ENCODE results near the gene DCPS.
"Not testable (repeated sequence)": the region's sequence is repeated elsewhere in the genome, so short reads cannot be mapped to it uniquely, and the experiment has no call there.

DCPS gene

GRCh38 chr11:126303623-126304456 lies at the start of gene DCPS:
DCPS (plus strand) TSS chr11:126304060; CDS start chr11:126304081, 21 bp downstream.
- H3K36me3 Mint-ChIP-seq (ENCODE audit: insufficient read depth) = peaks cover 15% of the 10 kb centered on the region
- peak within 1 kb of the TSS; percentile 98 for H3K27ac Mint-ChIP-seq (ENCODE audit: low read depth)
- peak within 1 kb of the TSS; percentile 98 for H3K4me3 Mint-ChIP-seq
- no peaks in the 10 kb centered on the region for H3K9me3 Mint-ChIP-seq
- peaks cover 31% of the 10 kb centered on the region for H3K4me1 Mint-ChIP-seq
- ATAC-seq (replicated peaks; ENCODE audit: extremely low read depth, poor library complexity, severe bottlenecking) (peak; percentile 96), DNase-seq (ENCODE audit: low spot score in 2 of 2) (peak; percentile 76 to 77)
- no peaks in the 10 kb centered on the region for H3K27me3 Mint-ChIP-seq

- H3K9me3 Mint-ChIP-seq = no peaks in the 10 kb centered on the region
- peaks cover 15% of the 10 kb centered on the region for H3K36me3 Mint-ChIP-seq (ENCODE audit: insufficient read depth)
- no peaks in the 10 kb centered on the region for H3K4me1 Mint-ChIP-seq
These were observed 49.0 kb upstream of the DCPS start for GRCh38 chr11:126254819-126255218.

GRCh38 chr11:126255507-126255906 lies 48.4 kb upstream of the DCPS start:
- H3K4me3 Mint-ChIP-seq = not testable (repeated sequence)

More at GRCh38 chr11:126254819-126255218, 49.0 kb upstream of the DCPS start:
- ATAC-seq (replicated peaks; ENCODE audit: extremely low read depth, poor library complexity, severe bottlenecking) = no peak
- Mint-ChIP-seq H3K4me3 (no peak overlapping the region), H3K27ac (ENCODE audit: low read depth) (no peak overlapping the region), H3K27me3 (no peaks in the 10 kb centered on the region)
- DNase-seq (ENCODE audit: low spot score in 2 of 2) = no peak

GRCh38 chr11:126256216-126256615 lies 47.6 kb upstream of the DCPS start:
- H3K27me3 Mint-ChIP-seq = no peaks in the 10 kb centered on the region
- DNase-seq (ENCODE audit: low spot score in 2 of 2) = no peak
- no peak overlapping the region for H3K4me3 Mint-ChIP-seq
- peaks cover 19% of the 10 kb centered on the region for H3K36me3 Mint-ChIP-seq (ENCODE audit: insufficient read depth)
- H3K27ac Mint-ChIP-seq (ENCODE audit: low read depth) = peak overlapping the region; percentile 19
- ATAC-seq (replicated peaks; ENCODE audit: extremely low read depth, poor library complexity, severe bottlenecking) = no peak
- H3K4me1 Mint-ChIP-seq = no peaks in the 10 kb centered on the region
- H3K9me3 Mint-ChIP-seq = no peaks in the 10 kb centered on the region

More at GRCh38 chr11:126255507-126255906, 48.4 kb upstream of the DCPS start:
- peaks cover 18% of the 10 kb centered on the region for H3K36me3 Mint-ChIP-seq (ENCODE audit: insufficient read depth)
- H3K27ac Mint-ChIP-seq (ENCODE audit: low read depth); H3K27me3 Mint-ChIP-seq; H3K4me1 Mint-ChIP-seq; DNase-seq (ENCODE audit: low spot score in 2 of 2); ATAC-seq (replicated peaks; ENCODE audit: extremely low read depth, poor library complexity, severe bottlenecking); H3K9me3 Mint-ChIP-seq: not testable (repeated sequence)

- Mint-ChIP-seq H3K4me3 (no peak overlapping the region), H3K9me3 (no peaks in the 10 kb centered on the region), H3K4me1 (no peaks in the 10 kb centered on the region), H3K36me3 (ENCODE audit: insufficient read depth) (peaks cover 18% of the 10 kb centered on the region), H3K27ac (ENCODE audit: low read depth) (no peak overlapping the region), H3K27me3 (no peaks in the 10 kb centered on the region)
- no peak for DNase-seq (ENCODE audit: low spot score in 2 of 2)
- ATAC-seq (replicated peaks; ENCODE audit: extremely low read depth, poor library complexity, severe bottlenecking) = no peak
These were observed 46.7 kb upstream of the DCPS start for GRCh38 chr11:126257144-126257543.

GRCh38 chr11:126257764-126258163 lies 46.1 kb upstream of the DCPS start:
- ATAC-seq (replicated peaks; ENCODE audit: extremely low read depth, poor library complexity, severe bottlenecking) (no peak), DNase-seq (ENCODE audit: low spot score in 2 of 2) (no peak)
- H3K27ac Mint-ChIP-seq (ENCODE audit: low read depth) = no peak overlapping the region
- H3K4me1 Mint-ChIP-seq = no peaks in the 10 kb centered on the region
- H3K4me3 Mint-ChIP-seq = no peak overlapping the region
- peaks cover 18% of the 10 kb centered on the region for H3K36me3 Mint-ChIP-seq (ENCODE audit: insufficient read depth)
- no peaks in the 10 kb centered on the region for H3K27me3 Mint-ChIP-seq
- H3K9me3 Mint-ChIP-seq = no peaks in the 10 kb centered on the region

GRCh38 chr11:126262216-126262615 lies 41.6 kb upstream of the DCPS start:
- ATAC-seq (replicated peaks; ENCODE audit: extremely low read depth, poor library complexity, severe bottlenecking) (no peak), DNase-seq (ENCODE audit: low spot score in 2 of 2) (no peak)
- Mint-ChIP-seq H3K27me3 (no peaks in the 10 kb centered on the region), H3K27ac (ENCODE audit: low read depth) (no peak overlapping the region), H3K36me3 (ENCODE audit: insufficient read depth) (peaks cover 50% of the 10 kb centered on the region), H3K9me3 (no peaks in the 10 kb centered on the region), H3K4me3 (no peak overlapping the region), H3K4me1 (peaks cover 14% of the 10 kb centered on the region)

- ATAC-seq (replicated peaks; ENCODE audit: extremely low read depth, poor library complexity, severe bottlenecking) (no peak), DNase-seq (ENCODE audit: low spot score in 2 of 2) (no peak)
- peaks cover 22% of the 10 kb centered on the region for H3K4me1 Mint-ChIP-seq
- peaks cover 52% of the 10 kb centered on the region for H3K36me3 Mint-ChIP-seq (ENCODE audit: insufficient read depth)
- no peak overlapping the region for H3K4me3 Mint-ChIP-seq
- no peaks in the 10 kb centered on the region for H3K9me3 Mint-ChIP-seq
- no peak overlapping the region for H3K27ac Mint-ChIP-seq (ENCODE audit: low read depth)
- no peaks in the 10 kb centered on the region for H3K27me3 Mint-ChIP-seq
These were observed 40.4 kb upstream of the DCPS start for GRCh38 chr11:126263489-126263888.

GRCh38 chr11:126265811-126266210 lies 38.0 kb upstream of the DCPS start:
- Mint-ChIP-seq H3K36me3 (ENCODE audit: insufficient read depth) (peaks cover 52% of the 10 kb centered on the region), H3K4me1 (peaks cover 32% of the 10 kb centered on the region), H3K27me3 (no peaks in the 10 kb centered on the region), H3K4me3 (no peak overlapping the region), H3K27ac (ENCODE audit: low read depth) (peak overlapping the region; percentile 52), H3K9me3 (no peaks in the 10 kb centered on the region)
- ATAC-seq (replicated peaks; ENCODE audit: extremely low read depth, poor library complexity, severe bottlenecking) (no peak), DNase-seq (ENCODE audit: low spot score in 2 of 2) (no peak)

GRCh38 chr11:126267650-126268049 lies 36.2 kb upstream of the DCPS start:
- Mint-ChIP-seq H3K27me3 (no peaks in the 10 kb centered on the region), H3K9me3 (no peaks in the 10 kb centered on the region), H3K27ac (ENCODE audit: low read depth) (peak overlapping the region; percentile 99), H3K4me3 (peak overlapping the region; percentile 98), H3K4me1 (peaks cover 32% of the 10 kb centered on the region), H3K36me3 (ENCODE audit: insufficient read depth) (peaks cover 52% of the 10 kb centered on the region)
- DNase-seq (ENCODE audit: low spot score in 2 of 2) (no peak), ATAC-seq (replicated peaks; ENCODE audit: extremely low read depth, poor library complexity, severe bottlenecking) (no peak)

- H3K27me3 Mint-ChIP-seq = no peaks in the 10 kb centered on the region
- ATAC-seq (replicated peaks; ENCODE audit: extremely low read depth, poor library complexity, severe bottlenecking) = no peak
- H3K4me1 Mint-ChIP-seq = peaks cover 32% of the 10 kb centered on the region
- peaks cover 46% of the 10 kb centered on the region for H3K36me3 Mint-ChIP-seq (ENCODE audit: insufficient read depth)
- peak overlapping the region; percentile 99 for H3K27ac Mint-ChIP-seq (ENCODE audit: low read depth)
- no peaks in the 10 kb centered on the region for H3K9me3 Mint-ChIP-seq
- DNase-seq (ENCODE audit: low spot score in 2 of 2) = no peak
- H3K4me3 Mint-ChIP-seq = peak overlapping the region; percentile 98
These were observed 35.5 kb upstream of the DCPS start for GRCh38 chr11:126268361-126268707.

GRCh38 chr11:126268708-126269579 lies 34.9 kb upstream of the DCPS start, which contains the start of the genes FOXRED1 and SRPRA:
FOXRED1 (plus strand) TSS chr11:126269154; CDS start chr11:126269207, 53 bp downstream.
SRPRA (minus strand) TSS chr11:126268895; CDS start chr11:126268804, 91 bp downstream.
- peak within 1 kb of the TSS; percentile 98 for H3K4me3 Mint-ChIP-seq
- no peaks in the 10 kb centered on the region for H3K27me3 Mint-ChIP-seq
- peak within 1 kb of the TSS; percentile 99 for H3K27ac Mint-ChIP-seq (ENCODE audit: low read depth)
- H3K36me3 Mint-ChIP-seq (ENCODE audit: insufficient read depth) = peaks cover 40% of the 10 kb centered on the region
- H3K9me3 Mint-ChIP-seq = no peaks in the 10 kb centered on the region
- peak; percentile 99 for ATAC-seq (replicated peaks; ENCODE audit: extremely low read depth, poor library complexity, severe bottlenecking)
- peak; percentile 98 to 100 for DNase-seq (ENCODE audit: low spot score in 2 of 2)
- H3K4me1 Mint-ChIP-seq = peaks cover 32% of the 10 kb centered on the region
